ENCODE results near the gene ALG12. TPM values are rescaled to one million over a fixed set of nuclear protein-coding genes. Genes with fewer than 3 reads are reported as not detected.

The ALG12 gene
- total and polyA plus RNA-seq, 2 of the 13 experiments (the other 11 are each of a cell fraction or from before 2014, with no cell fraction given): 7.8 to 15.8 TPM

GRCh38 chr22:49907807-49908206 is 10.4 kb downstream of the ALG12 start (continued):
- TF ChIP-seq MTF2 (CRISPR knock-in tag; IDR thresholded peaks at IDR 0.05; ENCODE audit: borderline replicate concordance) (no peak), ZNF274 (CRISPR knock-in tag; IDR thresholded peaks at IDR 0.05) (no peak), ZNF883 (CRISPR knock-in tag; IDR thresholded peaks at IDR 0.05; ENCODE audit: not compliant biosample characterization) (no peak), ZNF362 (CRISPR knock-in tag; IDR thresholded peaks at IDR 0.05; ENCODE audit: borderline replicate concordance) (no peak), RBAK (CRISPR knock-in tag; IDR thresholded peaks at IDR 0.05) (no peak), ZBTB7A (CRISPR knock-in tag; IDR thresholded peaks at IDR 0.05) (no peak), ZSCAN5A (CRISPR knock-in tag; IDR thresholded peaks at IDR 0.05; ENCODE audit: borderline replicate concordance) (no peak)

GRCh38 chr22:49906799-49907290 is 11.4 kb downstream of the ALG12 start:
- no peak for ATAC-seq
- Histone ChIP-seq H3K27me3 (ENCODE audit: control insufficient read depth in 1 of 2, insufficient read depth in 2 of 2, low read length in 2 of 2) (no peaks in the 10 kb centered on the region), H3K4me2 (ENCODE audit: low read depth, low read length) (no peak overlapping the region), H3K9ac (ENCODE audit: insufficient read depth, low read depth, low read length) (no peak overlapping the region), H3K4me3 (replicated peaks in 1 of 3; ENCODE audit: insufficient read depth in 1 of 3, low read depth in 2 of 3, low read length in 3 of 3) (no peak overlapping the region), H3K36me3 (replicated peaks in 1 of 2; ENCODE audit: control insufficient read depth in 1 of 2, insufficient read depth in 2 of 2, low read length in 2 of 2) (peaks cover 7 to 36% of the 10 kb centered on the region in 2 experiments; a peak in 4 of 5 replicates), H3K9me3 (ENCODE audit: low read length) (no peaks in the 10 kb centered on the region), H3K27ac (ENCODE audit: extremely low read length, insufficient read depth, low read length) (no peak overlapping the region), H2AFZ (ENCODE audit: low read length) (no peak overlapping the region), H3K4me1 (ENCODE audit: insufficient read depth, low read length) (peaks cover 12% of the 10 kb centered on the region), H3K79me2 (ENCODE audit: insufficient read depth, low read length) (no peaks in the 10 kb centered on the region), H4K20me1 (ENCODE audit: insufficient read depth, low read length) (no peaks in the 10 kb centered on the region)
- ChIA-PET CTCF (ENCODE audit: low intra/inter-chr PET ratio, low total read pairs) (no interaction called here), POLR2A (no interaction called here)
- FAIRE-seq: no peak
- WGBS (ENCODE audit: low lambda C conversion rate): 99% methylated on average over 10 of the region's 14 CpGs
- intact Hi-C loops (cut with micrococcal nuclease; ENCODE audit: unreplicated experiment) (no loop called here), in situ Hi-C loops (cut with HindIII; ENCODE audit: extremely low pct_ligation_motif_present, low pct_unique_long_range_greater_than_20kb) (no loop called here)
- no peak for TF ChIP-seq ZBTB21 (CRISPR knock-in tag; IDR thresholded peaks at IDR 0.05)
- no peak for TF ChIP-seq SNAPC2 (CRISPR knock-in tag; IDR thresholded peaks at IDR 0.05)
- TF ChIP-seq PHF5A (CRISPR knock-in tag; IDR thresholded peaks at IDR 0.05; ENCODE audit: low read depth, unreplicated experiment): no peak
- TF ChIP-seq PRDM10 (CRISPR knock-in tag; IDR thresholded peaks at IDR 0.05; ENCODE audit: low read depth): no peak
- no peak for TF ChIP-seq FOXC1 (CRISPR knock-in tag; IDR thresholded peaks at IDR 0.05; ENCODE audit: borderline replicate concordance)
- TF ChIP-seq ZNF282 (IDR thresholded peaks at IDR 0.05; ENCODE audit: partially characterized antibody): no peak
- no peak for TF ChIP-seq ETV6 (CRISPR knock-in tag; conservative IDR thresholded peaks at IDR 0.05)
- TF ChIP-seq NCOR1 (IDR thresholded peaks at IDR 0.05; ENCODE audit: borderline replicate concordance, low read length): no peak
- BruUV-seq (replicated peaks): no TSS peak
- no peak for DNase-seq (ENCODE audit: low spot score)
